Immature natural killer cell (primary cell): Measurements from ENCODE around the gene LRRC4C. TPM values are rescaled to one million over a fixed set of nuclear protein-coding genes. Genes with fewer than 3 reads are reported as not detected.

Experiments used
- DNase-seq, 3 donors: peaks; one replicate each; pipeline ENCODE4 v3.0.0; 2022; ENCODE audit warnings: mixed read lengths in 1 of 3
- H3K27ac Mint-ChIP-seq, 6 donors: one replicate each; pipeline ENCODE4 v1.8.0; 2020; ENCODE audit warnings: mixed read lengths in 6 of 6, mild to moderate bottlenecking in 5 of 6, inconsistent platforms in 4 of 6, moderate library complexity in 3 of 6
- H3K27me3 Mint-ChIP-seq, 3 donors: one replicate each; pipeline ENCODE4 v1.8.0; 2020 to 2021; ENCODE audit warnings: low read depth in 3 of 3, mild to moderate bottlenecking in 3 of 3, mixed read lengths in 3 of 3, moderate library complexity in 3 of 3, inconsistent platforms in 1 of 3
- H3K36me3 Mint-ChIP-seq, 3 donors: one replicate each; pipeline ENCODE4 v1.8.0; 2020; ENCODE audit warnings: mixed read lengths in 3 of 3, inconsistent platforms in 2 of 3, mild to moderate bottlenecking in 2 of 3
- H3K4me1 Mint-ChIP-seq, 2 donors: one replicate each; pipeline ENCODE4 v1.8.0; 2020; ENCODE audit warnings: inconsistent platforms in 2 of 2, mild to moderate bottlenecking in 2 of 2, mixed read lengths in 2 of 2, moderate library complexity in 1 of 2
- H3K4me3 Mint-ChIP-seq, 5 donors: one replicate each; pipeline ENCODE4 v1.8.0; 2020; ENCODE audit warnings: mild to moderate bottlenecking in 5 of 5, mixed read lengths in 5 of 5, inconsistent platforms in 3 of 5, moderate library complexity in 3 of 5
- H3K9me3 Mint-ChIP-seq, 6 donors: one replicate each; pipeline ENCODE4 v1.8.0; 2020; ENCODE audit warnings: mild to moderate bottlenecking in 6 of 6, mixed read lengths in 6 of 6, inconsistent platforms in 4 of 6, moderate library complexity in 3 of 6
- polyA plus RNA-seq, 3 donors: library from polyadenylated mRNA; unstranded; fragments of 300-500 nt; fragmentation: Illumina TruSeq; gene quantifications; one replicate each; pipeline ENCODE4 v1.2.3, GENCODE V29; 2021

The LRRC4C gene
- polyA plus RNA-seq, 3 donors from 2014 or later: not detected

- no peaks in the 10 kb centered on the region for H3K4me1 Mint-ChIP-seq
- no peak overlapping the region for H3K27ac Mint-ChIP-seq
- peaks cover 0 to 7% (median 0%) of the 10 kb centered on the region in 3 donors for H3K27me3 Mint-ChIP-seq
- H3K36me3 Mint-ChIP-seq: peaks cover 0 to 5% (median 0%) of the 10 kb centered on the region in 3 donors
- DNase-seq: no peak
- peaks cover 7 to 38% (median 25%) of the 10 kb centered on the region in 6 donors for H3K9me3 Mint-ChIP-seq
- H3K4me3 Mint-ChIP-seq: no peak overlapping the region
These were observed 1358.7 kb downstream of the LRRC4C start for GRCh38 chr11:40100781-40101180.

- Mint-ChIP-seq H3K27me3 (peaks cover 0 to 3% (median 0%) of the 10 kb centered on the region in 3 donors), H3K4me1 (no peaks in the 10 kb centered on the region), H3K4me3 (no peak overlapping the region), H3K27ac (no peak overlapping the region), H3K9me3 (peaks cover 7 to 38% (median 20%) of the 10 kb centered on the region in 6 donors), H3K36me3 (peaks cover 0 to 5% (median 0%) of the 10 kb centered on the region in 3 donors)
- no peak for DNase-seq
These were observed 1359.3 kb downstream of the LRRC4C start for GRCh38 chr11:40100162-40100553.

GRCh38 chr11:40099426-40100161, 1359.9 kb downstream of the LRRC4C start:
- Mint-ChIP-seq H3K4me1 (no peaks in the 10 kb centered on the region), H3K4me3 (no peak overlapping the region), H3K36me3 (peaks cover 0 to 5% (median 0%) of the 10 kb centered on the region in 3 donors), H3K9me3 (peaks cover 7 to 38% (median 20%) of the 10 kb centered on the region in 6 donors), H3K27me3 (peaks cover 0 to 3% (median 0%) of the 10 kb centered on the region in 3 donors), H3K27ac (no peak overlapping the region)
- no peak for DNase-seq

- H3K4me1 Mint-ChIP-seq: no peaks in the 10 kb centered on the region
- DNase-seq: no peak
- H3K27ac Mint-ChIP-seq: no peak overlapping the region
- H3K4me3 Mint-ChIP-seq: no peak overlapping the region
- H3K36me3 Mint-ChIP-seq: no peaks in the 10 kb centered on the region
- H3K9me3 Mint-ChIP-seq: peaks cover 2 to 43% (median 8%) of the 10 kb centered on the region in 6 donors
- no peaks in the 10 kb centered on the region for H3K27me3 Mint-ChIP-seq
These were observed 1364.0 kb downstream of the LRRC4C start for GRCh38 chr11:40095446-40095845.

GRCh38 chr11:40094954-40095353, 1364.5 kb downstream of the LRRC4C start:
- no peaks in the 10 kb centered on the region for H3K4me1 Mint-ChIP-seq
- no peaks in the 10 kb centered on the region for H3K27me3 Mint-ChIP-seq
- H3K36me3 Mint-ChIP-seq: no peaks in the 10 kb centered on the region
- H3K9me3 Mint-ChIP-seq: peaks cover 2 to 44% (median 8%) of the 10 kb centered on the region in 6 donors
- H3K4me3 Mint-ChIP-seq: no peak overlapping the region
- no peak overlapping the region for H3K27ac Mint-ChIP-seq
- DNase-seq: no peak

GRCh38 chr11:40080434-40080833, 1379.0 kb downstream of the LRRC4C start:
- Mint-ChIP-seq H3K4me3 (no peak overlapping the region), H3K27me3 (peaks cover 0 to 2% (median 0%) of the 10 kb centered on the region in 3 donors), H3K9me3 (peaks cover 7 to 56% (median 22%) of the 10 kb centered on the region in 6 donors), H3K36me3 (no peaks in the 10 kb centered on the region), H3K4me1 (no peaks in the 10 kb centered on the region), H3K27ac (no peak overlapping the region)
- no peak for DNase-seq
